Measurements from ENCODE around the gene CHCHD6. TPM values are rescaled to one million over a fixed set of nuclear protein-coding genes. Genes with fewer than 3 reads are reported as not detected.

The CHCHD6 gene
- total RNA-seq, 1 experiment from 2014 or later = 40.9 TPM

GRCh38 chr3:126665959-126666657 is 37.9 kb upstream of the CHCHD6 start (continued):
- TF ChIP-seq AFF4 (CRISPR knock-in tag; IDR thresholded peaks at IDR 0.05; ENCODE audit: borderline replicate concordance) (no peak), ZNF263 (CRISPR knock-in tag; IDR thresholded peaks at IDR 0.05; ENCODE audit: low read depth) (no peak), ZNF423 (CRISPR knock-in tag; IDR thresholded peaks at IDR 0.05) (no peak), E2F5 (CRISPR knock-in tag; IDR thresholded peaks at IDR 0.05) (no peak), ELF4 (CRISPR knock-in tag; IDR thresholded peaks at IDR 0.05; ENCODE audit: low read depth) (no peak), ZNF232 (CRISPR knock-in tag; IDR thresholded peaks at IDR 0.05) (no peak), USF1 (CRISPR knock-in tag; IDR thresholded peaks at IDR 0.05) (no peak), ZNF317 (CRISPR knock-in tag; IDR thresholded peaks at IDR 0.05; ENCODE audit: borderline replicate concordance, low read depth) (no peak), JAZF1 (CRISPR knock-in tag; IDR thresholded peaks at IDR 0.05) (no peak)
- TF ChIP-seq, protein P1, sequence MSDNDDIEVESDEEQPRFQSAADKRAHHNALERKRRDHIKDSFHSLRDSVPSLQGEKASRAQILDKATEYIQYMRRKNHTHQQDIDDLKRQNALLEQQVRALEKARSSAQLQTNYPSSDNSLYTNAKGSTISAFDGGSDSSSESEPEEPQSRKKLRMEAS (CRISPR knock-in tag; IDR thresholded peaks at IDR 0.05) = no peak
- TF ChIP-seq, protein P2, sequence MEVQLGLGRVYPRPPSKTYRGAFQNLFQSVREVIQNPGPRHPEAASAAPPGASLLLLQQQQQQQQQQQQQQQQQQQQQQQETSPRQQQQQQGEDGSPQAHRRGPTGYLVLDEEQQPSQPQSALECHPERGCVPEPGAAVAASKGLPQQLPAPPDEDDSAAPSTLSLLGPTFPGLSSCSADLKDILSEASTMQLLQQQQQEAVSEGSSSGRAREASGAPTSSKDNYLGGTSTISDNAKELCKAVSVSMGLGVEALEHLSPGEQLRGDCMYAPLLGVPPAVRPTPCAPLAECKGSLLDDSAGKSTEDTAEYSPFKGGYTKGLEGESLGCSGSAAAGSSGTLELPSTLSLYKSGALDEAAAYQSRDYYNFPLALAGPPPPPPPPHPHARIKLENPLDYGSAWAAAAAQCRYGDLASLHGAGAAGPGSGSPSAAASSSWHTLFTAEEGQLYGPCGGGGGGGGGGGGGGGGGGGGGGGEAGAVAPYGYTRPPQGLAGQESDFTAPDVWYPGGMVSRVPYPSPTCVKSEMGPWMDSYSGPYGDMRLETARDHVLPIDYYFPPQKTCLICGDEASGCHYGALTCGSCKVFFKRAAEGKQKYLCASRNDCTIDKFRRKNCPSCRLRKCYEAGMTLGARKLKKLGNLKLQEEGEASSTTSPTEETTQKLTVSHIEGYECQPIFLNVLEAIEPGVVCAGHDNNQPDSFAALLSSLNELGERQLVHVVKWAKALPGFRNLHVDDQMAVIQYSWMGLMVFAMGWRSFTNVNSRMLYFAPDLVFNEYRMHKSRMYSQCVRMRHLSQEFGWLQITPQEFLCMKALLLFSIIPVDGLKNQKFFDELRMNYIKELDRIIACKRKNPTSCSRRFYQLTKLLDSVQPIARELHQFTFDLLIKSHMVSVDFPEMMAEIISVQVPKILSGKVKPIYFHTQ (CRISPR knock-in tag; IDR thresholded peaks at IDR 0.05) = no peak
- TF ChIP-seq, protein P3, sequence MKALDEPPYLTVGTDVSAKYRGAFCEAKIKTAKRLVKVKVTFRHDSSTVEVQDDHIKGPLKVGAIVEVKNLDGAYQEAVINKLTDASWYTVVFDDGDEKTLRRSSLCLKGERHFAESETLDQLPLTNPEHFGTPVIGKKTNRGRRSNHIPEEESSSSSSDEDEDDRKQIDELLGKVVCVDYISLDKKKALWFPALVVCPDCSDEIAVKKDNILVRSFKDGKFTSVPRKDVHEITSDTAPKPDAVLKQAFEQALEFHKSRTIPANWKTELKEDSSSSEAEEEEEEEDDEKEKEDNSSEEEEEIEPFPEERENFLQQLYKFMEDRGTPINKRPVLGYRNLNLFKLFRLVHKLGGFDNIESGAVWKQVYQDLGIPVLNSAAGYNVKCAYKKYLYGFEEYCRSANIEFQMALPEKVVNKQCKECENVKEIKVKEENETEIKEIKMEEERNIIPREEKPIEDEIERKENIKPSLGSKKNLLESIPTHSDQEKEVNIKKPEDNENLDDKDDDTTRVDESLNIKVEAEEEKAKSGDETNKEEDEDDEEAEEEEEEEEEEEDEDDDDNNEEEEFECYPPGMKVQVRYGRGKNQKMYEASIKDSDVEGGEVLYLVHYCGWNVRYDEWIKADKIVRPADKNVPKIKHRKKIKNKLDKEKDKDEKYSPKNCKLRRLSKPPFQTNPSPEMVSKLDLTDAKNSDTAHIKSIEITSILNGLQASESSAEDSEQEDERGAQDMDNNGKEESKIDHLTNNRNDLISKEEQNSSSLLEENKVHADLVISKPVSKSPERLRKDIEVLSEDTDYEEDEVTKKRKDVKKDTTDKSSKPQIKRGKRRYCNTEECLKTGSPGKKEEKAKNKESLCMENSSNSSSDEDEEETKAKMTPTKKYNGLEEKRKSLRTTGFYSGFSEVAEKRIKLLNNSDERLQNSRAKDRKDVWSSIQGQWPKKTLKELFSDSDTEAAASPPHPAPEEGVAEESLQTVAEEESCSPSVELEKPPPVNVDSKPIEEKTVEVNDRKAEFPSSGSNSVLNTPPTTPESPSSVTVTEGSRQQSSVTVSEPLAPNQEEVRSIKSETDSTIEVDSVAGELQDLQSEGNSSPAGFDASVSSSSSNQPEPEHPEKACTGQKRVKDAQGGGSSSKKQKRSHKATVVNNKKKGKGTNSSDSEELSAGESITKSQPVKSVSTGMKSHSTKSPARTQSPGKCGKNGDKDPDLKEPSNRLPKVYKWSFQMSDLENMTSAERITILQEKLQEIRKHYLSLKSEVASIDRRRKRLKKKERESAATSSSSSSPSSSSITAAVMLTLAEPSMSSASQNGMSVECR (CRISPR knock-in tag; IDR thresholded peaks at IDR 0.05; ENCODE audit: borderline replicate concordance) = no peak
- TF ChIP-seq, protein P4, sequence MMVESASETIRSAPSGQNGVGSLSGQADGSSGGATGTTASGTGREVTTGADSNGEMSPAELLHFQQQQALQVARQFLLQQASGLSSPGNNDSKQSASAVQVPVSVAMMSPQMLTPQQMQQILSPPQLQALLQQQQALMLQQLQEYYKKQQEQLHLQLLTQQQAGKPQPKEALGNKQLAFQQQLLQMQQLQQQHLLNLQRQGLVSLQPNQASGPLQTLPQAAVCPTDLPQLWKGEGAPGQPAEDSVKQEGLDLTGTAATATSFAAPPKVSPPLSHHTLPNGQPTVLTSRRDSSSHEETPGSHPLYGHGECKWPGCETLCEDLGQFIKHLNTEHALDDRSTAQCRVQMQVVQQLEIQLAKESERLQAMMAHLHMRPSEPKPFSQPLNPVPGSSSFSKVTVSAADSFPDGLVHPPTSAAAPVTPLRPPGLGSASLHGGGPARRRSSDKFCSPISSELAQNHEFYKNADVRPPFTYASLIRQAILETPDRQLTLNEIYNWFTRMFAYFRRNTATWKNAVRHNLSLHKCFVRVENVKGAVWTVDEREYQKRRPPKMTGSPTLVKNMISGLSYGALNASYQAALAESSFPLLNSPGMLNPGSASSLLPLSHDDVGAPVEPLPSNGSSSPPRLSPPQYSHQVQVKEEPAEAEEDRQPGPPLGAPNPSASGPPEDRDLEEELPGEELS (CRISPR knock-in tag; IDR thresholded peaks at IDR 0.05) = no peak

All from WTC11 (cell line).